T-helper 17 cell (primary cell): ENCODE measurements around the gene PRR20A. TPM values are rescaled to one million over a fixed set of nuclear protein-coding genes. Genes with fewer than 3 reads are reported as not detected.
"Not testable (repeated sequence)": the region's sequence is repeated elsewhere in the genome, so short reads cannot be mapped to it uniquely, and the experiment has no call there.

Experiments used
- ATAC-seq: fragments of 150-1000 bp; cut with Tn5 transposase; 2 replicates; pipeline ENCODE4 v1.10.0; 2021; ENCODE audit warnings: mild to moderate bottlenecking, moderate library complexity
- DNase-seq, 3 donors: peaks; one replicate each; pipeline versions ENCODE4 v3.0.0 to v3.0.0-alpha.2; 2020 to 2021
- H3K9me3 ChIP-seq: one replicate; pipeline ENCODE4 v1.7.0; 2013; ENCODE audit warnings: low read length, mild to moderate bottlenecking; ENCODE audit not compliant: control insufficient read depth, poor library complexity, severe bottlenecking
- H3K27ac Mint-ChIP-seq: one replicate; pipeline ENCODE4 v1.8.0; 2022; ENCODE audit warnings: mild to moderate bottlenecking, moderate library complexity, mixed read lengths
- H3K27me3 Mint-ChIP-seq: one replicate; pipeline ENCODE4 v1.8.0; 2022; ENCODE audit warnings: mixed read lengths
- H3K36me3 Mint-ChIP-seq: one replicate; pipeline ENCODE4 v1.8.0; 2022; ENCODE audit warnings: low read depth, mixed read lengths
- H3K4me1 Mint-ChIP-seq: one replicate; pipeline ENCODE4 v1.8.0; 2022; ENCODE audit warnings: mild to moderate bottlenecking, mixed read lengths
- H3K4me3 Mint-ChIP-seq: one replicate; pipeline ENCODE4 v1.8.0; 2022; ENCODE audit warnings: mild to moderate bottlenecking, moderate library complexity, mixed read lengths
- total RNA-seq, 4 donors: library from RNA in 2 of 4; stranded (reverse) in 2 of 4; gene quantifications; one replicate each; pipeline ENCODE4 v1.2.3 and lab custom pipeline; 2022 to 2026

The PRR20A gene
- total RNA-seq = not detected
- 0 reads per million in 2 donors for total RNA-seq (lab: John Stamatoyannopoulos, UW)

GRCh38 chr13:57140235-57140968, at the start of gene PRR20A:
Gene PRR20A, plus strand, starts transcription at chr13:57140918. Its CDS starts 387 bp downstream, at chr13:57141305.
- H3K4me1 Mint-ChIP-seq, H3K9me3 ChIP-seq, H3K27ac Mint-ChIP-seq, DNase-seq, H3K27me3 Mint-ChIP-seq, H3K36me3 Mint-ChIP-seq, H3K4me3 Mint-ChIP-seq, ATAC-seq: not testable (repeated sequence)

- ATAC-seq (no peak), DNase-seq (no peak)
- peaks cover 3% of the 10 kb centered on the region for H3K9me3 ChIP-seq
- Mint-ChIP-seq H3K27me3 (no peaks in the 10 kb centered on the region), H3K4me1 (no peaks in the 10 kb centered on the region), H3K36me3 (no peaks in the 10 kb centered on the region), H3K27ac (no peak overlapping the region), H3K4me3 (no peak overlapping the region)
Measured at GRCh38 chr13:57114945-57115344, 25.8 kb upstream of the PRR20A start.

- ATAC-seq (no peak), DNase-seq (no peak)
- H3K36me3 Mint-ChIP-seq = no peaks in the 10 kb centered on the region
- H3K27ac Mint-ChIP-seq = no peak overlapping the region
- H3K4me3 Mint-ChIP-seq = no peak overlapping the region
- H3K27me3 Mint-ChIP-seq = no peaks in the 10 kb centered on the region
- no peaks in the 10 kb centered on the region for H3K4me1 Mint-ChIP-seq
- H3K9me3 ChIP-seq = no peaks in the 10 kb centered on the region
Measured at GRCh38 chr13:57123681-57124080, 17.0 kb upstream of the PRR20A start.

- ATAC-seq = no peak
- H3K9me3 ChIP-seq = no peaks in the 10 kb centered on the region
- H3K36me3 Mint-ChIP-seq = no peaks in the 10 kb centered on the region
- H3K27me3 Mint-ChIP-seq = no peaks in the 10 kb centered on the region
- H3K4me1 Mint-ChIP-seq = no peaks in the 10 kb centered on the region
- no peak overlapping the region for H3K4me3 Mint-ChIP-seq
- DNase-seq = no peak
- H3K27ac Mint-ChIP-seq = no peak overlapping the region
Measured at GRCh38 chr13:57128909-57129308, 11.8 kb upstream of the PRR20A start.

- H3K9me3 ChIP-seq = no peaks in the 10 kb centered on the region
- H3K4me3 Mint-ChIP-seq = no peak overlapping the region
- no peaks in the 10 kb centered on the region for H3K36me3 Mint-ChIP-seq
- no peak for DNase-seq
- no peak overlapping the region for H3K27ac Mint-ChIP-seq
- no peak for ATAC-seq
- H3K4me1 Mint-ChIP-seq = no peaks in the 10 kb centered on the region
- no peaks in the 10 kb centered on the region for H3K27me3 Mint-ChIP-seq
Measured at GRCh38 chr13:57136093-57136492, 4.6 kb upstream of the PRR20A start.

DNA sequence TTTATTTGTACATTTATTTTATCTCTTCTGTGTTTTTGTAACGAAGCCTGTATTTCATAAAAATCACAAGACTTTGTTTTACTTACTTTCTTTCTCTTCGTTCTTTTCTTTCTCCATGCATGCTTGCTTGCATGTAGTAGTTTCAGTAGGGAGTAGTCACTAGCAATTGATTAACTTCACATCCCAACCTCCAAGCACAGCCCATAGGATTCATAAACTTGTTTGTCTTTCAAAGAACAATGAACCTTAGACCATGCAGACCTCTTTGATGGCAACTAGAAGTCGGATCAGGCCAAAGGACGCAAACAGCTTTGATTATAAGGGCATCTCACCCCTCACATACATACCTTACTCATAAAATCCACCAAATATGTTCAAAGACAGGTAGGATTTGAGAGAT, 3.1 kb upstream of the PRR20A start:
- no peak overlapping the region for H3K27ac Mint-ChIP-seq
- no peaks in the 10 kb centered on the region for H3K9me3 ChIP-seq
- ATAC-seq = no peak
- H3K27me3 Mint-ChIP-seq = no peaks in the 10 kb centered on the region
- no peak for DNase-seq
- no peaks in the 10 kb centered on the region for H3K4me1 Mint-ChIP-seq
- H3K4me3 Mint-ChIP-seq = no peak overlapping the region
- H3K36me3 Mint-ChIP-seq = no peaks in the 10 kb centered on the region

GRCh38 chr13:57138988-57139387, 1.7 kb upstream of the PRR20A start:
- Mint-ChIP-seq H3K27me3 (no peaks in the 10 kb centered on the region), H3K27ac (no peak overlapping the region), H3K4me1 (no peaks in the 10 kb centered on the region), H3K36me3 (no peaks in the 10 kb centered on the region), H3K4me3 (no peak overlapping the region)
- DNase-seq (no peak), ATAC-seq (no peak)
- no peaks in the 10 kb centered on the region for H3K9me3 ChIP-seq

- H3K4me3 Mint-ChIP-seq, H3K27ac Mint-ChIP-seq, ATAC-seq, H3K4me1 Mint-ChIP-seq, DNase-seq, H3K9me3 ChIP-seq, H3K36me3 Mint-ChIP-seq, H3K27me3 Mint-ChIP-seq: not testable (repeated sequence)
Measured at GRCh38 chr13:57139781-57140180, 937 bp upstream of the PRR20A start.

GRCh38 chr13:57147188-57147587, 6.5 kb downstream of the PRR20A start, which contains the start of gene PRR20B:
Gene PRR20B, plus strand, starts transcription at chr13:57147488. Its CDS starts 387 bp downstream, at chr13:57147875.
- not testable (repeated sequence) for H3K27ac Mint-ChIP-seq, ATAC-seq, H3K27me3 Mint-ChIP-seq, H3K9me3 ChIP-seq, DNase-seq, H3K4me3 Mint-ChIP-seq, H3K4me1 Mint-ChIP-seq, H3K36me3 Mint-ChIP-seq

- H3K9me3 ChIP-seq, H3K27me3 Mint-ChIP-seq, H3K4me3 Mint-ChIP-seq, H3K27ac Mint-ChIP-seq, H3K4me1 Mint-ChIP-seq, DNase-seq, H3K36me3 Mint-ChIP-seq, ATAC-seq: not testable (repeated sequence)
Measured at GRCh38 chr13:57148106-57148505, 7.4 kb downstream of the PRR20A start.

- not testable (repeated sequence) for DNase-seq, H3K9me3 ChIP-seq, ATAC-seq, H3K4me1 Mint-ChIP-seq, H3K36me3 Mint-ChIP-seq, H3K27ac Mint-ChIP-seq, H3K27me3 Mint-ChIP-seq, H3K4me3 Mint-ChIP-seq
Measured at GRCh38 chr13:57153761-57154160, 13.0 kb downstream of the PRR20A start, which contains the start of gene PRR20C. Gene PRR20C, plus strand, starts transcription at chr13:57154061. Its CDS starts 387 bp downstream, at chr13:57154448.

DNA sequence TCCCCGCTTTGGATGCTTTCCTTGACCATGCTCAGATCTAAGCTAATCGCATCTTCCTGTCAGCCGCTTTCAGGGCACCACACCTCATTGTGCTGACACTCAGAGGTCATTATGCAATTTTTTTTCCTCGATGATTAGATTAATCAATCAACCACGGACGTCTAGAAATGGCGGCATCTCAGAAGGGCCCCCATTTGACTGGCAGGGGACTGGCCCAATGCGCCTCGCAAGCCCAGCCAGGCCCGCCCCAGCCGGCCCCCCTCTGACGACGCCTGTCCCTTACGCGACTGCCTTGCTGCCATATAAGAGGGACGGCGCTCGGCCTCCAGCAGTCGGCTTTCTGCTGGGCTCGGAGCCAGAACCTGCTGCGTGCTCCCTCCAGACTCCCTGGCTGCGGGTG, 19.6 kb downstream of the PRR20A start, which contains the start of gene PRR20D:
Gene PRR20D, plus strand, starts transcription at position 301 of the 400 bp plus-strand sequence. CDS start 387 bp downstream, outside the sequence.
- not testable (repeated sequence) for ATAC-seq, H3K4me3 Mint-ChIP-seq, H3K27me3 Mint-ChIP-seq

DNA sequence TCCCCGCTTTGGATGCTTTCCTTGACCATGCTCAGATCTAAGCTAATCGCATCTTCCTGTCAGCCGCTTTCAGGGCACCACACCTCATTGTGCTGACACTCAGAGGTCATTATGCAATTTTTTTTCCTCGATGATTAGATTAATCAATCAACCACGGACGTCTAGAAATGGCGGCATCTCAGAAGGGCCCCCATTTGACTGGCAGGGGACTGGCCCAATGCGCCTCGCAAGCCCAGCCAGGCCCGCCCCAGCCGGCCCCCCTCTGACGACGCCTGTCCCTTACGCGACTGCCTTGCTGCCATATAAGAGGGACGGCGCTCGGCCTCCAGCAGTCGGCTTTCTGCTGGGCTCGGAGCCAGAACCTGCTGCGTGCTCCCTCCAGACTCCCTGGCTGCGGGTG, 26.2 kb downstream of the PRR20A start, which contains the start of gene PRR20E:
Gene PRR20E, plus strand, starts transcription at position 301 of the 400 bp plus-strand sequence. CDS start 387 bp downstream, outside the sequence.
- not testable (repeated sequence) for H3K4me3 Mint-ChIP-seq, DNase-seq, H3K27ac Mint-ChIP-seq, H3K27me3 Mint-ChIP-seq, H3K4me1 Mint-ChIP-seq, H3K9me3 ChIP-seq, H3K36me3 Mint-ChIP-seq, ATAC-seq

More for the DNA sequence above, 19.6 kb downstream of the PRR20A start, which contains the start of gene PRR20D:
- not testable (repeated sequence) for DNase-seq, H3K36me3 Mint-ChIP-seq, H3K9me3 ChIP-seq, H3K27ac Mint-ChIP-seq, H3K4me1 Mint-ChIP-seq

- H3K36me3 Mint-ChIP-seq = no peaks in the 10 kb centered on the region
- H3K4me1 Mint-ChIP-seq = no peaks in the 10 kb centered on the region
- no peaks in the 10 kb centered on the region for H3K27me3 Mint-ChIP-seq
- ATAC-seq = no peak
- DNase-seq = no peak
- H3K4me3 Mint-ChIP-seq = no peak overlapping the region
- no peak overlapping the region for H3K27ac Mint-ChIP-seq
- no peaks in the 10 kb centered on the region for H3K9me3 ChIP-seq
Measured at GRCh38 chr13:57191667-57192066, 50.9 kb downstream of the PRR20A start.
